Stimulated activated CD4-positive, alpha-beta T cell treated with anti-CD3 and anti-CD28 coated beads, Interleukin-4, amount 100 ng/mL, for 48 hours (primary cell): Measurements from ENCODE around the gene BABAM2.

Experiments used
- DNase-seq, 2 donors: peaks; one replicate each; pipeline ENCODE4 v3.0.0-alpha.2; 2020; ENCODE audit warnings: low read depth in 2 of 2

The BABAM2 gene

DNA sequence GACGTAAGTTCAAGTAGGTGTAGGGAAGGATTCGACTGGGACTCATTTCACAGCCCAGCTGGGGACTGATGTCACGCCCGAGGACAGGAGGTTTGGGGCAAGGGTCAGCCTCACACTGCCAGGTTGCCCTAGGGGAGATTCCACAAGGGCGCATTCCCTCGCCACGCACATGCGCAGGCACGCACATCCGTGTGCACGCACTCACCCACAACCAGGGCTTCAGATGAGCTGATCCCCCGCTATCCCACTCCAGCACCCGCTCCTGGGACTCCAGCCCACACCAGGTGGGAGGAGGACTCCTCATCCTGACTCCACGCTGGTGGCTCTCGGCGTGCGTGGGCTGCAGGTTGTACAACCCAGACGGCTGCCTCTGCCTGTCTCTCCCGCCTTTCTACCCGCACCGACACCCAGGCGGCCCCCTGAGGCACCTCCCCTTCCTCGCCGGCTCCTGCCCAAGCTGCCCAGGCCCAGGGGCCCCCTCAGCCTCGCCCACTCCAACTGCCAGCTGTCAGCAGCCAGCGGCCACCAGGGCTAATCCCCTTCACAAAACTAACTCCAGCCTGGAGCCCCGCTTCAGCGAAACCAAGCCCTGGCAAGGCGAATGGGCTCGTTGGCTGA lies 454.3 kb downstream of the BABAM2 start:
- DNase-seq: no peak

DNA sequence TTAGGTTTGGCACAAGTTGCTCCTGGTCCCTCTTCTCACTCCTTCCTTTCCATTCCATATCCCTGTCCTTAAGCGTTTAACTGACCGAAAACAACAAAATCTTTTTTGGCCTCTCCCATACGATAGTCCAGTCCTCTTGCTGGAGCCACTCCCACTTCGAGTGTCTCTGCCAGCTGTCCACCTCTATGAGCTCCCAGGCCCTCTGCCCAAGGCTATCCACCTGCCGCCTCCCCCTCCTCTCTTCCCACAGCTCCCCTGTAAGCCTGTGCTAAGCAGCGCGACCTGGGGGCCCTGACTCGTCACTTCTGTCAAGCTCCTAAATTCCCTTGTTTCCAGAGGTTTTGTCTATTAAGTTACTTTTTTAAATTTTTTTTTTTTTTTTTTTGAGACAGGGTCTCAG lies 455.1 kb downstream of the BABAM2 start:
- no peak for DNase-seq

DNA sequence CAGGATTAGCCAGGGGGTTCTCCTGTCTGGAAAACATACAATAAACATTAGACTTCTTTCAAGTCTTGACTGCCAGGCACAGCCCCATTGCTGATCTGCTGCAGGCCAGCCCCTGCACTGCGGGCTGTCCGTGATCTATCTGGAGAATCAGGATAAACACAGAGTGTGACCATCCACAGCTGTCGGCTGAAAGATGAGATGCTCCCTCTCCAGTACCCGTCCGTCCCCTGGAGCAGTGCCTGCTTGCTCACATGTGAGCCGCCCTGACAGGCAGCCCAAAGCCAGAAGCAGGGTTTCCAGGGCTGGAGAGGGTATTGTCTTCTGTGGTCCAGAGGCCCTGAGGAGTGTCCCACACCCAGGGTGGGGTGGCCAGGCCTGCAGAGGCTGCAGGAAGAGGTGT lies 456.1 kb downstream of the BABAM2 start:
- no peak for DNase-seq

DNA sequence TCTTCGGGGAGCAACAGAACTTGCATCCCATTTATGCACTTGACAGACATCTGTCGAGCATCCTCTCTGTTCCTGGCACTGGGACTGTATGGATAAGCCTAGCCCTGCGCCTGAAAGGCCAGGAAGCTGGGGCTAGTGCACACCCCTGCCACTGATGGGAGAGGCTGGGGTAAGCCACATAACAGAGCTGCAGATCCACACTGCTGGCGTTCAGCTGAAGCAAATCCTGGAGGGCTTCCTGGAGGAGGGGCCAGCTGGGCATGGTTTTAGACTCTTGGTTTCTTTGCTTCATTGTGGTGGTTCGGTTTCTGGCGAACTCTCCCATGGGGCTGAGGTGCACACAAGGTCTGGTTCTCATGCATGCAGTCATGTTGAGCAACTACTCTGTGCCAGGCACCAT lies 456.7 kb downstream of the BABAM2 start:
- no peak for DNase-seq

DNA sequence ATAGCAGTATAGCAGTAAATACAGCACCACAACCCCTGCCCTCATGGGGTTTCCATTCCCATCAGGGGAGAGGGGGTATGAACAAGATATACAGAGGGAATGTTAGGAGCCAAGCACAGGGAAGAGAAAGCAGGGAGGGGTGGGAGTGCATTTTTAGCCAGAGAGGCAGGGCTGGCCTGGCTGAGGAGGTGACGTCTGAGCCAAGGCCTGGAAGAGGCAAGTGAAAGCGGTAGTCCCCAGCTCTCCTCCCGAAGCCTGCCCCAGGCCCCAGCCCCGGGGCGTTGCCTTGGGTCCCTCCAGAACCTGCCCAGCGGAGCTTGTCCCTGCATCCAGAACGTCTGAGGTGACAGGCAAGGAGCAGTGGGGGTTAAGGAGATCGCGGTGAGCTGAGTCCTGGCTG lies 457.1 kb downstream of the BABAM2 start:
- no peak for DNase-seq

DNA sequence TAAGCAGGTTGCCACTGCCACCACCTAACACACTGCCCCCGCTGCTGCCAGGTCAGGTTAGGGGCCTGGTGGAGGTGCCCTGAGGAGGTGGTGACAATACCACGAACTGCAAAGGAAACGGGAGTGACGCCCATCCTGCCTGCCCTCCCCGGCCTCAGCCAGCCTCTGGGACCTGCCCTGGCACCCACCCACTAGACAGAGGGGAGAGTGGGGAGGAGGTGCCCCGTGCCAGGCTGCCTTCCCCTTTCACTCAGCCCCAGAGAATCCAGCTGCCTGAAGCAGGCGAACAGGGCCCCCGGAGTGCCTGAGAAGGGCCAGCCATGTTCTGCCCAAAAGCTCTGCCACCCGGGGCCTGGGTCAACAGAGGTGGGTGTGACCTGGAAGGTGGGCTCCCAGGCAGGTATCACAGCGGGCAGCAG lies 457.6 kb downstream of the BABAM2 start:
- DNase-seq: peak in 1 of 2 donors; percentile 26

DNA sequence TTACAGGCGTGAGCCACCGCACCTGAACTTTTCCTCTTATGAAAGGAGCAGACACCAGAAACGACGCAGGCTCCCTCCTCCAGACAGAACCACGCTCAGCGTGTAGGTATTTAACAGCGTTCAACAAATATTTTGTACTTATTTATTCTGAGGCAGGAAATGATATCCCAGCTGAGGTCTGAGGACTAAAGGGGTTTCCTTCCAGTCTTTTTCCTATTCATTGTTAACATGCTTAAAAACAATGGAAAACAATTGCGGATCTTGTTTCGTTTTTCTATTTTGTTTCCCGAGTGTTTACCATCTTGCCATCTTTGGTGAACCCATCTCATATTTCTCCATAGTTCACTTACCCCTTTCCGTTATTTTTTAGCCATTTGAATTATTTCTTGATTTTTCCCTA lies 458.4 kb downstream of the BABAM2 start:
- DNase-seq: no peak

DNA sequence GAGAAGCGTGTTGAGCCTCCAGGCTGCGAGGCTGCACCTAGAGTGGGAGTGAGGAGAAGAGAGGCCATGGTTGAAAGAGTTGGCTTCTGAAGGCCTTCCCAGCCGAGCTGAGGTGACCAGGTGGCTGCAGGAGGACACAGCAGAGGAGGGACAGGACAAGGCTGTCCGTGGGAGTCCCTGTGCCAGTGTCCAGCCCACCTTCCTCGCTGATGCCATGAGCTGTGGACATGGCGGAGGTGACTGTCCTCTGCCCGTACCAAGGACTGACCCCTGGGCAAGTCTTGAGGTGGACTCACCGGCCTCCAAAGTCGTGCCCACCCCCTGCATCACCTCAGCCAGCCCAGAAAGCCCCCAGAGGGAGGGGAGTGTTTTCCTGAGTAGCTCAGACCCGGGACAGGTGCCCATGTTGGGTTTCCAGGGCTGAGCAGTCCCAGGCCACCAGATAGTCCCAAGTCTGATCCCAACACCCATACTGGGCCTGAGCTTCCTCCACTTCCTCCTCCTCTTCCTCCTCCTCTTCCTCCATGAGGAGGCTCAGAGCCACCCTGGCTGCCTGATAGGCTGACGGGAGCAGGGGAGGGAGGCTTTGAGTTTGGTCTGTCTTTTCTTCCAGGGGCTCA lies 459.1 kb downstream of the BABAM2 start:
- DNase-seq: no peak

DNA sequence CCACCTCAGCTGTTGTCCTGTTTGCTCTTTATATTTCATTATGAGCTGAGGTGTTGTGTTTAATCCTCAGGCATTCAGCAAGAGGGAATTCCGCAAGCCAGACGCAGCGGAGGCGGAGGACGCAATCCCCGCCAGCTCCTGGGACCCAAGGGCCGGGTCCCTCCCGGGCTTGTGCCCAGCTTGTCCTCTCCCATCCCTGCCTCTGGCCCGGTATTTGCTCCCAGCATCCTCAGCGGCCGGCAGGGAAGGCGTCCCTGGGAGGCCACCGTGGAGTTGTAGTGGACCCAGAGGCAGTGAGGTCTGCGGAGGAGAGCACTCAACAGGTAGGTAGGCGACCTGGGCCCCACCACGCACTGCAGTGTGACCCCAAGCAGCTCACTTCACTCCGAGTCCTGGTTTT lies 459.7 kb downstream of the BABAM2 start:
- no peak for DNase-seq

DNA sequence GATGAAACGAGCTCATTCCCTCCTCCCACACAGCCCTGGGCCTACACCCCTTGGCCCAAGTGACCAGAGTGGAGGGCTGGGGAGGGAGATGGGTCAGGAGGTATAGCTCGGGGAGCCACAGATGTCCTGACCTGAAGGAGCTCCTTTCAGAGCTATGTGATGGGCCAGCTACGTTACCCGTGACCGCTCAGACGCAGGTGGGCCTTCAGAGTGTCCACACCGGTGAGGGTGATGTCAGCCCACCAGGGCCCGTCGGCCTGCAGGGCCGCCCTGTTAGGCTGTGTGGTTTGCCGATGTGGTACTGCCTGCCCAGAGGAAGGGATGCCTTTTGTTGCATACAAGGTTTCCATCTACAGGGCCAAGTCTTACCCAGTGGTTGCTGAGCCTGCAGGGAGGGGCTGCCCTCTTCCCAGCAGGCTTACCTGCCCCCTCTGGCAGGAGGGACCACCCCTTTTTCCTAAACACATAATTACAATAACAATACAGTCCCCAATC lies 460.3 kb downstream of the BABAM2 start:
- DNase-seq: no peak

DNA sequence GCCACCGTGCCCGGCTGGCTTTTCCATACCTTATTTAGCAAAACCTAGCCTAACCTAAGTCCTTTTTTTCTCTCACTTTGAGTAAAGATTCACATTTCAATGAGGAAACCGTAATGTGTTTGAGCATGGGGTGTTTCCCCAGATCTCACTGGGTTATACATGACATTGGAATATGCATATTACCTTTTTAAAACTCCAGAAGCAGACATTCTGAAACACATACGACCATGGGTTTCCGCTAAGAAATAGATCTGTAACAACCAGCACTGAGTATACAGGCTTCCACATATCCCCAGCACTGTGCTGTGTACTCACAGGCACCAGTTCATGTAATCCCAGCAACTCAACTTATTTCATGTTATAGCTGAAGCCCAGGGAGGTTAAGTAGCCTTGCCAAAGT lies 461.1 kb downstream of the BABAM2 start:
- DNase-seq: no peak

DNA sequence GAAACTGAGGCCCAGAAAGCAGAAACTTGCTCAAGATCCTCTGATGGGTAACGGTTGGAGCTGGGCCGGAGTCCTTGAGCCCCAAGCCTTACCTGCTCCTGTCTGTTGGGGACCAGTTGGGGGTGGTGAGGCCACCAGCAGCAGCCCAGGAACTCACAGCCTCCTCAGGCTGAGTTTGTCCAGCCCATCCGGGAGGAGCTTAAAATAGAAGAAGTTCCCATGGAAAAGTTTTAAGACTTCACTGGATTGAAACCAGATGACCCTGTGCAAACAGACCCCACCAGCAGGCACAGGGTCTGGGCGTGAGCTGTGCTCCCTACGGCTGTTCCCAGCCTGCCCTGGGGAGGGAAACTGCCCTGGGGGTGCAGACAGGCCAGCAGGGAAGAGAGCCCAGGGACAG lies 461.6 kb downstream of the BABAM2 start:
- no peak for DNase-seq

DNA sequence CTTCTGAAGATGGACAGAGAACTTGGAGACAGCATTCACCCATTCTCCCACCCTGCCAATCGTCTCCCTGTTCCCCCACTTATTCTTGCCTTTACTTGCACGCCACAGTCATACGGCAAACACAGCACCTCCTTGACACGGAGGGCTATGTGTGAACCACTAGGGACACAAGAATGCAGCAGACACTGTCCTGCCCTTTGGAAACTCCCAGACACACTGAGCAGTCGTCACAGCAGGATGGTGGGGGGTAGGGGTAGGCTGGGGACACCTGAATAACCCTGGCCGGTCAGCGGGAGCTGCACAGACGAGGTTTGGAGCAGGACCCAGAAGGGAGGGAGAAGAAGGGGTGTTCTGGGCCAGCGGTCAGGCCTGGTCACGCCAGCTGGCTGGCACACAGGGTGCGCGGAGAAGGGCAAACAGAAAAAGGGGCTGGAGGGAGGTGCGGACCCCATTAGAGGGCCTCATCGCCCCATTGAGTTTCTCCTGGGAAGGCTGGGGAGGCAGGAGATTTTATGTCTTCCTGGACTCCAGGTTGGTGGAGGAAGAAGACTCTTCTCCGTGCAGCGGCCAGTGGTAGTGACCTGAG lies 462.2 kb downstream of the BABAM2 start:
- DNase-seq: no peak

DNA sequence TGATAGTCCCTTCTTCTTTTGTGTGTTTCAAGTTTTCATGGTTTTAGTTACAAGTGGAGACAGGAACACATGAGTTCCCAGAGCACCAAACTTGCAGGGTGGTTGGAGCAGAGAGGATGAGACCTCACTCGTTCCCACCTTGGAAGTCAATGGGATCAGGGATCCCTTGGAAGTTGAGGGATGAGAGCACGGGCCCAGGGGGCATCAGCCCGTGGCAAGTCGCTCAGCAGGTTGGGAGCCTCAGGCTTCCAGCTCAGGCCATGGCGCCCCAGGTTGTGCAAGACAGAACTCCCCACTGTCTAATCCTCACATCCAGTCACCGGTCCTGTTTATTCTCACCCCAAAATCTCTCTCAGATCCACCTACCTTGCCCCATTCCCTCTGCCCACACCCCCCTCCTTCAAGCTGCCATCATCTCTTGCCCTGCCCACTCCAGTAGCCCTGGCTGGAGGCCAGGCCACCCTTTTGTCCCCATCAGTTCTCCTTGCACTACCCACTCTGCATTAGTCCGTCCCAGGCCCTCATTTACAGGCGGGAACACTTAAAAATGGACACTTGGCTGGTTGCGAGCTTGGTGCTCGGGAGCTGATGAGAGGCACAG lies 464.5 kb downstream of the BABAM2 start:
- no peak for DNase-seq

DNA sequence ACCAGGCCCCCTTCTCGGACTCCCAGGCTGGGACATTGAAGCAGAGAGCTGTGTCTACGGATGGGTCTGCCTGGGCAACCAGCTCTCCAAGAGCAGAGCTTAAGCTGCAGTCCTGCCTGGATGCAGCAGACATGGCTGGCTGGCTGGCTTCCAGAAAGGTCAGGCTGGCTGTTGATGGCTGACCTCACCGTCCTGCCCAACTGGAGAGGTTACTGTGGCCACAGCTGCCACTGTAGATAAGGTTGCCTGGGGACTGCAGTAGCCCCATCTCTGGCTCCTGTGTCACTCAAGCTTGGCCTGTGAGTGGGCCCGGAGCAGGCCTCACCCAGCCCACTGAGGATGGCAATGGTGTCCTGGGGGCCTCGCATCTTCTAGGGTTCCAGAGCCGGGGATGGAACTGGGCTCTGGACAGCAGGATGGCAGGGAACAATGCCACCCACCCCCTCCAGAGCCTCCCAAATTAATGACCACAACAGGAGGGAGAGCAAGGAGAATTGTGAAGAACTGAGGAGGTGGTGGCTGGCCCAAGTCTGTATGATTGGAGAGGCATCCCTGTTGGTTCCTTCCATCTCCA lies 465.1 kb downstream of the BABAM2 start:
- DNase-seq: no peak

DNA sequence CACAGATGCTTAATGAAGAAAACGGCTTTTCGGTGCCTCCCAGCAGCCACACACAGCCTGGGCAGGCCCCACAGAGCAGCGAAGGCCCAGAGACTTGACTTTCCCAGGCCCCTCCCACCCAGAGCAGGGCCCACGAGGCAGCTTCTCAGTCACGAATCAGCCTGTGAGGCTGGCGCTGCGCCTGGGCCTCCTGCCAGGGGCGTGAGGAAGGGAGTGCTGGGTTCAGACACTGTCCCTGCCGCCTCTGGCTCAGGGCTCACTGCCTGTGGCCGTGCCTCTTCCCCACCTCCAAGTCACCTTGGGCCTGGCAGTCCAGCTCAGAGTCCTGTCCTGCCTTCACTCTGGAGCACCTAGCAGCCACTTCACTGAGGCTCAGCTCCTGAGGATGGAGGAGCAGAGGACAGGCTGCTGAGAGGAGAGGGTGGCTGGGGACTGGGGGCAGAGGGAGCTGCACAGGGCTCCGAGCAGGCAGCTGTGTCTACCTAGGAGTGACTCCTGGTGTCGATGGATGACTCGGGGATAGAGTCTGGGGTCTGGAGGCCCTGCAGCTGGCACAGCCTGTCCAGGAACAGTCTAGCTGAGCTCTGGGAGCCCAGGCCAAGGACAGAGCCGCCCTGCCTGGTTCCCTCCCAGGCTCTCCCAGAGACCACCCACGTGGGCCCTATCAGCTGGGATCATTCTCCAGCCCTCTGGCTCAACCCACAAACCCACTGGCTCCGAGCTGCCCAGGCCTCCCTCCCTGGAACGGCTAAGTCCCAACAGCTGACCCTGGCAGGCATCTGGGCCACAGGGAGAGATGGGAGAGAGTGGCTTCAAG lies 465.8 kb downstream of the BABAM2 start:
- DNase-seq: no peak

DNA sequence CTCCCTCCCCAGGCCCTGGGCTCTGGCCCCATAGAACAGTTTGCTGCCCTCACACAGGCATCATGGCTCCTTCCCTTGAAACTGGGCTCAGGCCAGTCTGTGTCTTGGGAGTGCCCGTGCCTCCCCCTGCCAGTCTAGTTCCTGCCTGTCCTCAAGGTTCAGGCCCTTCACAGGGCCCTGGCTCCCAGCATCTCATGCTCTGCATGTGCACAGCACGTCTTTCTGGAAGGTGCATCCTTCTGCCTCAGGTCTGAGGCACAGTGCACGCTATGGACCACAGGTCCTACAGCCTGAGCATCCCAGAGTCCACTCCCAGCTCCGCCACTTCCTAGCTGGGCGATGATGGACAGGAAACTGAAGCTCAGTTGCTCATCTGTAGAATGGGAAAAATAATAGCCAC lies 466.5 kb downstream of the BABAM2 start:
- DNase-seq: no peak

DNA sequence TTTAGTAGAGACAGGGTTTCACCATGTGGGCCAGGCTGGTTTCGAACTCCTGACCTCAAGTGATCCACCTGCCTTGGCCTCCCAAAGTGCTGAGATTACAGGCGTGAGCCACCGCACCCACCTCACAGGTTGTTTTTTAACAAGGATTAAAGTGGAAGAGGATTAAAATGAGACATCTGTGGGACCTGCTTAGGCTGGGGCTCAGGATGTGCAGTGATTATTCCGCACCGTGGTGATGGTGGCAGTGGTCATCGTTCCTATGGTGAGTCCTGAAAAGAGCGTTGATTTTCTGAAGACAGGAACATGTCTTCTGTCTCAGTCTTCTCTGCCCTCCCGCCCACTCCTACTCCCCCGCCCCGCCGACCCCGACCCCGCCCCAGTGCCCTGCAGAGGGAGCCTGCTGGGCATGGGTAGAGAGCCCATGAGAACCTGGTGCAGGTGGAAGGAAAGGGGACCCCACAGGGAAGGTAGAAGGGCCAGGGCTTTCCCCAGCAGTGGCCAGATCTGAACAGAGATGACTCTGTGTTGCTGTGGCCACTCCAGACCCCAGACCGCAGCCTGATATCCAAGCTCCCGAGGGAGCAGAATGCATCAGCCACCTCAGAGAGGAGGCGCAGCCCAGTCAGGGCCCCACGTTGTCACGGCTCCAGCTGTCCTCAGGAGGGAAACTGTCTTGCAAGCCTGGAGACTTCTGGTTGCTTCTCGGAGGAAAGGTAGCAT lies 467.6 kb downstream of the BABAM2 start:
- no peak for DNase-seq

DNA sequence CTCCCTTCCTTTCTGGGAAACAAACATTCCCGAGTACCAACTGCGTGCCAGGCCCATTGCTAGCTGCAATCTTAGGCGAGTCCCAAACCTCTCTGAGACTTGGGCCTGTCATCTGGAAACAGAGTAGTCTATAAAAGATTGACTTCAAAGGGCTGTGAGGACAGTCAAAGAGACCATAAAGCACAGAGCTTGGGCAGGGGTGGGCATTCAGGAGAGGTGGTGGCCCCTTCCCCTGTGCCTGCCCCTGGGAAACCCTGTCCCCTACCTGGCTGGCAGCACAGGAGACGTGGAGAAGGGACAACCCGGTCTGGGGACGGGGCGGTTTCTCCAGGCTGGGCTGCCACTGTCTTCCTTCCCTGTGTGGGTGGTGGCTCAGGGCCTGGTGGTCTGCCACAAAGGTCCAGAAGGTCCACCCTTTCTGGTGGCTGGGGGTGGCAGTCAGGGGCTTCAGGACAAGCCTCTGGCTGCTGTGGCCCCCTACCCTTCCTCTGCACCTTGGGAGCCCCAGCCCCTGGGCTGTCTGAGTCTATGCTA lies 468.2 kb downstream of the BABAM2 start:
- no peak for DNase-seq

DNA sequence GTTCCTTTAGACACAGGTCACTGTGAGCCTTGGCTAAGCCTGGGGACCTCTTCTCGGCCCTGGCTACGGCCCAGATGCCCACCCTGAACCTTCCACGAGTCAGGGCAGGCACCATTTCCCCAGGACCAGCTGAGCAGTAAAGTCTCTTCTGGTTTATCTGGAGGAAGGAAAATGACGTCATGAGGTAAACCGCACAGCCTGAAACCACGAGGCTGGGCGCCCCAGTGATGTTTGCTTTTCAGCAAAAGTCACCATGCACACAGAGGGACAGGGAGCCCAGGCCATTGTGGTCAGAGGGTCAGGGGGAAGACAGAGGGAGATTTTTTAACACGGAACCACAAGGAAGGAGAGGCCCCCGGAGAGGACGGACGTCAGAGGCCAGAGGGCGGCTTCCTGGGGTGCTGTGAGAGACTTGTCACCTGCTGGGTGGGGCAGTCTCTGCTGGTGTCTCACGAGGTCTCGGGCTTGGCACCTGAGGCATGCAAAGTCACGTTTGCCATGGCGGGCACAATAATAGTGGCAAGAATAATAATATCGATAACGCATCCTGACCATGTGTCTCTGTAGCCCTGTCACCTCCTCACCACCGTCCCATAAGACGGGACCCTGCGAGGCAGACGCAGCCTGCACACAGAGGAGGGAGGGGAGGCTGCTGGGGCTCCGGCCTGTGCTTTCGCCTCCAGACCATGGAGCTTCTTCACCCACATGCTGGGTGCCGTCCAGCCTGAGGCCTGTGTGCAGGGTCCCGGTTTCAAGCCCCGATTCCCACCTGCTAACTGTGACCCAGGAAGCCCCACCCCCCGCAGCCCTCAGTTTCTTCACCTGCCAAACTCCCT lies 468.9 kb downstream of the BABAM2 start:
- DNase-seq: peak; percentile 58 to 73
